Posterior vena cava (tissue), 2 donors: ENCODE measurements around the gene MPO. TPM values are rescaled to one million over a fixed set of nuclear protein-coding genes. Genes with fewer than 3 reads are reported as not detected.

Experiments used
- DNase-seq: peaks from one replicate; pipeline ENCODE4 v3.0.0-alpha.2; 2020; ENCODE audit warnings: low spot score
- intact Hi-C, 2 donors: fragments of 100-400 bp; cut with DNase I; formaldehyde crosslinking; loops; one replicate each; pipeline versions ENCODE4 v1.14.1 to v1.14.2; 2022 to 2023
- total RNA-seq, 2 donors: library from RNA; stranded (reverse); fragmentation: NEBNext Ultra II Directional; extraction: Animal tissue kit (Norgen Biotek cat#: 25700); gene quantifications; one replicate each; pipeline ENCODE4 v1.2.1, GENCODE V29; 2021
- donor health status: DM: yes; HTN: yes; CAD: no.
- donor health status: DM: yes; HTN: yes; CAD: no.

MPO gene
- total RNA-seq, 2 donors from 2014 or later, result 0.74 to 0.86 TPM

DNA sequence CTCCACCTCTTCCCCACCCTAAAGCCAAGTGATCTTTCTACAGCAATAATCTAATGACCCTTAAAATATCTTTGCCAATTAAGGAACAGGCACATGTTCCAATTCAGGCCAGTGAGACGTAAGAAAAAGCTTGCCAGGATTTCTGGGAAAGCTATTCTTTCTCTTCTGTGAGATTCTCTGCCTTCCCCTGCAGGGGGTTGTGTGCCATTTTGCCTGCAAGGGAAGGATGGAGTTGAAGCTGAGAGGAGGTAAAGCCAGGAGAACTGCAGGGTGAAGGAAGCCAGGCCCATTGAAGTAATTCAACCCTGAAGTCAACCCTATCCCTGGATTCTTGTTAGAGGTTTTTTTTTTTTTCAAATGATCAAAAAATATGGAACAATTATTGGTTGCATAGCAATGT is 51.4 kb downstream of the MPO start:
- intact Hi-C loops, result no loop called here
- DNase-seq, result no peak

DNA sequence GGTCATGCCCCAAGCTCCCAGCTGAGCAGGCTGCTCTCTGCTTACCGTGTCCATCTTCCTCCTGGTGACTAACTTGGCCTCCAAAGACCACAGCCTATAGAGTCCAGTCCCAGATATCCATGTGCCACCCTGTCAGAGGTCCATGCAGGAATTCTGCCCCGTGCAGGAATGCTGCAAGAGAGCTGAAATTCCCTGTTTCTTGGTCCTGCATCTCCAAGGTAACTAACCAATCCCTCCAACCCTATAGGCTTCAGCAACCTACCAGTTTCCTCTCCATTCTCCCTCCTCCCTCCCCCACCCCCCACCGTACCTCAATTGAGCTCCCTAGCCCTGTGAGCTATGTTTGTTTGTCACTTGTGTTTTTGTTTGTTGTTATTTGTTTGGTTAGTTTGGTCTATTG is 52.1 kb downstream of the MPO start:
- intact Hi-C loops, result no loop called here

DNA sequence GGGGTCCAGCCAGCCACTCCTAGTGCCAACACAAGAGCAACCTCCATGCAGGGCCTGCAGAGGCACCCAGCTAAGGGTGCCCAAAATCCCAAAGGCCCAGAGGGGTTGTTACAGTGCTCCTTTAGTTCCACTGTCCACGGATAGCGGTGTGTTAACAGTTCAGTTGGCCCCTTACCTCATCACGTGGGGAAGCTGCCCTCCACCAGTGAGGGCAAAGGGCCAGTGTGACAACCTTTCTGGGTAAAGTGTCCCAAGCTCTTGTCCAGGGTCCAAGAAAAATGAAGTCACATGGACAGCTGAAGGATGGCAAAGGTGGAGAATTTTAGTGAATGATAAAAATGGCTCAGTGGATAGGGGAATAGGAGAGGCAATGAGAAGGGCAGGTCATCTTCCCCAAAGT is 53.0 kb downstream of the MPO start:
- intact Hi-C loops, result no loop called here
- DNase-seq, result no peak

More for the DNA sequence above, 52.1 kb downstream of the MPO start:
- no peak for DNase-seq

DNA sequence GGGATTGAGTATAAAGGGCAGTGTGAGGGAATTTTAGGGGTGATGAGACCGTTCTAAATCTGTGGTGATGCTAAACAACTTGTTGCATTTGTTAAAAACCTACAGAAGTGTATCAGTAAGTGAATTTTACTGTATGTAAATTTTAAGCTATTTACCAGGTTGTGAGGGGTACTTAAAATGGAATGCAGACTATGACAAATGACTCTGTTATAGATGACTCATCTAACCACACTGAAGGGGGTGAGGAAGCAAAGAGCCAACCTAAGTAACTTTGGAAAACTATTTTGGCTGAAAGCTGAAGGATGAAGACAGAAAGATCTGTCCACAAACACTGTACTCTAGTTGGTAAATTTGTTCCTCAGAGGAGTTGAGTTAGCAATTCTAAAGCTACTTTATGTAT is 56.4 kb downstream of the MPO start:
- DNase-seq, result no peak
- intact Hi-C loops, result no loop called here

Other genes with a start within 250 kb of the MPO start
- gene DYNLL2, start 197.5 kb downstream of the MPO start, total RNA-seq, result 10 to 100 TPM; 30.6 to 35.4 TPM
- not detected for gene OR4D1, start 132.6 kb downstream of the MPO start, total RNA-seq
- not detected for gene OR4D2, start 114.0 kb downstream of the MPO start, total RNA-seq
- gene EPX, start 88.2 kb downstream of the MPO start, total RNA-seq, result not detected
- 1 to 10 TPM; 9.4 to 9.7 TPM for gene MKS1, start 61.7 kb downstream of the MPO start, total RNA-seq
- not detected for gene LPO, start 42.4 kb downstream of the MPO start, total RNA-seq
- 1 to 10 TPM; 8.2 to 10.0 TPM for gene TSPOAP1, start 47.9 kb upstream of the MPO start, total RNA-seq
- gene SUPT4H1, start 71.3 kb upstream of the MPO start, total RNA-seq, result 10 to 100 TPM; 48.4 to 50.1 TPM
- not detected for gene RNF43, start 136.6 kb upstream of the MPO start, total RNA-seq
- under 1 TPM in 1 of 2 donors, not detected in 1; 0.05 TPM for gene HSF5, start 207.5 kb upstream of the MPO start, total RNA-seq
- 10 to 100 TPM; 27.4 to 28.5 TPM for gene MTMR4, start 233.7 kb upstream of the MPO start, total RNA-seq